ENCODE results near the gene BACH2.

GRCh38 chr6:90118581-90118980 is 178.1 kb downstream of the BACH2 start:
- TF ChIP-seq NFE2L2 (conservative IDR thresholded peaks at IDR 0.05; ENCODE audit: low read length) (no peak), BHLHE40 (IDR thresholded peaks at IDR 0.05; ENCODE audit: low read depth, low read length) (no peak), POLR2A (IDR thresholded peaks at IDR 0.05; ENCODE audit: low read length) (no peak), REST (IDR thresholded peaks at IDR 0.05) (no peak), PHF8 (IDR thresholded peaks at IDR 0.05; ENCODE audit: borderline replicate concordance, low read depth) (no peak), CTCF (IDR thresholded peaks at IDR 0.05) (no peak), CHD4 (IDR thresholded peaks at IDR 0.05; ENCODE audit: borderline replicate concordance) (no peak), RCOR1 (IDR thresholded peaks at IDR 0.05; ENCODE audit: low read depth, low read length) (no peak), ELK1 (IDR thresholded peaks at IDR 0.05; ENCODE audit: low read depth, low read length) (no peak), SREBF2 (IDR thresholded peaks at IDR 0.05) (no peak)
